SH-SY5Y (cell line): Measurements from ENCODE around the gene SDR39U1.

Experiments
- GATA2 ChIP-seq: IDR thresholded peaks from 2 replicates; pipeline ENCODE4 v1.6.1; 2011; ENCODE audit warnings: mild to moderate bottlenecking, low read depth, low read length
- GATA3 ChIP-seq: IDR thresholded peaks from 2 replicates; pipeline ENCODE4 v1.6.1; 2011; ENCODE audit warnings: low read depth, mild to moderate bottlenecking, low read length, moderate library complexity

DNA sequence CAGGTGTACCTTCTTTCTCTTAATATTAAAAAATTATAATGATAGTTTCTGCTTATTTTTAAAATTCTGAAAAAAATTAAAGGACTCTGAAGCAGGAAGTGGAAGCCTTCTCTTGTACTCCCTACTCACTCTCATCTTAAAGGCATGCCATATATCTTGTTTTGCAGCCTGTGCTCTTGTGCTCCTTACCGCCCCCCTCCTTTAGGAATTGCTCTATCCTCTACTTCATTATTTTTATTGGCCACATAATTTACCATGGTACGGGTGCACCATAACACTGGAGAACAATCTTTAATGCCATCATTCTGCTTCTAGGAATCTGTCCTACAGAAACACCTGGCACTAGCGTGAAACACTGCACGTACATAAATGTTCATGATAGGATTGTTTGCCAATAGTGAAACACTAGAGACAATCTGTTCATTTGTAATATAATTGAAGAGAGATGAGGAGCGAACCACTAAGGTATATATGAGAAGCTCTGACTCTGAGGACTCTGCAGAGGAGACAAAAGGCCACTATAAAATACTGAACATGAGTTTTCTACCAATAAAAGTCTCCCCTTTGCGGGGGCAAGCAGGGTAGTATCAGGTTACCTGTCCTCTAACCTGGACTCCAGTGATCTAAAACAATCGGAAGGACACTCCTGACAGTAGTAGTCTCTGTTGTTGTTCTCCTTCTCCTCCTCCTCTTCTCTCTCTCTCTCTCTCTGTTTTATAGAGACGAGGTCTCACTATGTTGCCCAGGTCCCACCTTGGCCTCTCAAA lies 50.1 kb downstream of the SDR39U1 start:
- TF ChIP-seq GATA3: no peak
- no peak for TF ChIP-seq GATA2
